HepG2 (cell line): ENCODE data around the gene GLI3. TPM values are rescaled to one million over a fixed set of nuclear protein-coding genes. Genes with fewer than 3 reads are reported as not detected.

ENCODE experiments used
- ATAC-seq: fragments of 200-7000 bp; cut with Tn5 transposase; 3 replicates; pipeline ENCODE4 v1.9.1; 2020; ENCODE audit warnings: mild to moderate bottlenecking, moderate library complexity
- BruUV-seq: library from RNA; stranded (reverse); fragments of 400-500 nt; replicated peaks from 2 replicates; lab custom pipeline; 2021; lab: Mats Ljungman, UMichigan
- CTCF ChIA-PET: fragments of 300-600 bp; formaldehyde crosslinking; extraction: SDS; loops from one replicate; lab custom pipeline; 2021; ENCODE audit warnings: low total read pairs, inconsistent platforms, low intra/inter-chr PET ratio; lab: Yijun Ruan, JAX
- POLR2A ChIA-PET: fragments of 350-600 bp; sonication (Branson Sonifier 250); formaldehyde crosslinking; loops from one replicate; lab custom pipeline; 2020; ENCODE audit warnings: antibody characterized with exemption, inconsistent platforms; lab: Yijun Ruan, JAX
- DNase-seq: peaks from one replicate; pipeline ENCODE4 v3.0.0-alpha.2; 2015; ENCODE audit warnings: low spot score
- FAIRE-seq: peaks from 3 replicates; lab custom pipeline; 2011; peaks lifted over from hg19 to GRCh38; lab: Jason Lieb, UNC
- H2AFZ ChIP-seq: one replicate; pipeline ENCODE4 v1.6.1; 2011; ENCODE audit warnings: low read length, inconsistent platforms
- H3K27ac ChIP-seq: fragments of 300-600 bp; 3 replicates; pipeline ENCODE4 v1.8.0; 2011; ENCODE audit warnings: mixed run types, mild to moderate bottlenecking, mixed read lengths, low read length, inconsistent platforms; ENCODE audit not compliant: insufficient read depth; ENCODE audit errors: extremely low read length
- H3K27me3 ChIP-seq, 2 experiments: fragments of 200-600 bp in 1 of 2; 2 replicates in 1 of 2; 3 replicates in 1 of 2; pipeline versions ENCODE4 v1.6.0 to v1.8.0; 2011; ENCODE audit warnings: low read length in 2 of 2, mild to moderate bottlenecking in 2 of 2, moderate library complexity in 2 of 2, inconsistent platforms in 1 of 2; ENCODE audit not compliant: insufficient read depth in 2 of 2, control insufficient read depth in 1 of 2
- H3K36me3 ChIP-seq, 2 experiments: fragments of 200-600 bp in 1 of 2; replicated peaks in 1 of 2; 2 replicates in 1 of 2; 3 replicates in 1 of 2; pipeline versions ENCODE4 v1.5.1 to v1.8.0; 2011; ENCODE audit warnings: low read length in 2 of 2, inconsistent platforms in 1 of 2; ENCODE audit not compliant: insufficient read depth in 2 of 2, control insufficient read depth in 1 of 2
- H3K4me1 ChIP-seq: 2 replicates; pipeline ENCODE4 v1.5.1; 2012; ENCODE audit warnings: low read length, inconsistent platforms; ENCODE audit not compliant: insufficient read depth
- H3K4me2 ChIP-seq: 2 replicates; pipeline ENCODE4 v1.6.0; 2011; ENCODE audit warnings: low read depth, low read length, inconsistent platforms
- H3K4me3 ChIP-seq, 3 experiments: fragments of 200-600 bp in 1 of 3; sonication (generic), shearing (Covaris generic) in 1 of 3; replicated peaks in 1 of 3; 2 replicates each; pipeline ENCODE4 v1.5.1; 2011 to 2016; ENCODE audit warnings: low read length in 3 of 3, inconsistent platforms in 2 of 3, low read depth in 2 of 3, mild to moderate bottlenecking in 2 of 3, control low read depth in 1 of 3, mixed read lengths in 1 of 3; ENCODE audit not compliant: insufficient read depth in 1 of 3
- H3K79me2 ChIP-seq: one replicate; pipeline ENCODE4 v1.6.1; 2011; ENCODE audit warnings: low read length, inconsistent platforms; ENCODE audit not compliant: insufficient read depth
- H3K9ac ChIP-seq: 2 replicates; pipeline ENCODE4 v1.6.0; 2011; ENCODE audit warnings: mild to moderate bottlenecking, low read depth, low read length, inconsistent platforms; ENCODE audit not compliant: insufficient read depth
- H3K9me3 ChIP-seq: 2 replicates; pipeline ENCODE4 v1.5.1; 2012; ENCODE audit warnings: mild to moderate bottlenecking, low read length
- H4K20me1 ChIP-seq: 2 replicates; pipeline ENCODE4 v1.6.0; 2011; ENCODE audit warnings: inconsistent platforms, mild to moderate bottlenecking, low read length, moderate library complexity; ENCODE audit not compliant: insufficient read depth
- ARNT ChIP-seq: fragments of 450-650 bp; IDR thresholded peaks from 2 replicates; pipeline ENCODE4 v1.6.1; 2017
- HNRNPK ChIP-seq: fragments of 200-400 bp; formaldehyde crosslinking; IDR thresholded peaks from 2 replicates; pipeline ENCODE4 v1.6.1; 2018; ENCODE audit warnings: low read length, low read depth, moderate library complexity, mild to moderate bottlenecking; ENCODE audit not compliant: poor library complexity, severe bottlenecking
- MTA3 ChIP-seq: sonication (generic); formaldehyde crosslinking; IDR thresholded peaks from 2 replicates; pipeline ENCODE4 v1.4.0; 2020; ENCODE audit warnings: missing genetic modification reagents
- MYC ChIP-seq: sonication (generic); formaldehyde crosslinking; IDR thresholded peaks from 2 replicates; pipeline ENCODE4 v1.9.0; 2021; ENCODE audit warnings: missing genetic modification reagents, borderline replicate concordance
- PAX8 ChIP-seq: sonication (generic); formaldehyde crosslinking; IDR thresholded peaks from 2 replicates; pipeline ENCODE4 v1.8.0; 2022; ENCODE audit warnings: mild to moderate bottlenecking, missing genetic modification reagents, borderline replicate concordance
- POLR2AphosphoS2 ChIP-seq: IDR thresholded peaks from 2 replicates; pipeline ENCODE4 v1.6.1; 2011; ENCODE audit warnings: low read depth, low read length, improper control_type of control experiment
- RXRB ChIP-seq: IDR thresholded peaks from 2 replicates; pipeline ENCODE4 v1.6.1; 2016; ENCODE audit warnings: borderline replicate concordance, missing genetic modification reagents, missing compliant biosample characterization
- SKI ChIP-seq: fragments of 450-650 bp; IDR thresholded peaks from one replicate; pipeline ENCODE4 v1.6.1; 2018; ENCODE audit warnings: mild to moderate bottlenecking; ENCODE audit not compliant: partially characterized antibody
- SMARCC2 ChIP-seq: fragments of 450-650 bp; IDR thresholded peaks from 2 replicates; pipeline ENCODE4 v1.6.1; 2017; ENCODE audit warnings: antibody characterized with exemption, mild to moderate bottlenecking
- U2AF2 ChIP-seq: fragments of 200-400 bp; formaldehyde crosslinking; IDR thresholded peaks from 2 replicates; pipeline ENCODE4 v1.6.1; 2017; ENCODE audit warnings: low read depth, mild to moderate bottlenecking, low read length
- ZNF10 ChIP-seq: sonication (generic); formaldehyde crosslinking; IDR thresholded peaks from 2 replicates; pipeline ENCODE4 v1.4.0; 2020; ENCODE audit warnings: mild to moderate bottlenecking, low read depth, missing genetic modification reagents, borderline replicate concordance
- ZNF383 ChIP-seq: sonication (generic); formaldehyde crosslinking; IDR thresholded peaks from 2 replicates; pipeline ENCODE4 v1.4.0; 2020; ENCODE audit warnings: missing genetic modification reagents, mild to moderate bottlenecking, borderline replicate concordance
- ZNF790 ChIP-seq: sonication (generic); formaldehyde crosslinking; IDR thresholded peaks from 2 replicates; pipeline ENCODE4 v1.8.0; 2022; ENCODE audit warnings: missing genetic modification reagents, mild to moderate bottlenecking, borderline replicate concordance
- ZSCAN20 ChIP-seq: sonication (generic); formaldehyde crosslinking; IDR thresholded peaks from 2 replicates; pipeline ENCODE4 v1.4.0; 2020; ENCODE audit warnings: missing genetic modification reagents, mild to moderate bottlenecking, borderline replicate concordance
- WGBS: methylation state at CpG from one replicate; pipeline ENCODE4 v1.1.6; 2017; ENCODE audit warnings: low lambda C conversion rate; 5-methylcytosine and 5-hydroxymethylcytosine counted together
- in situ Hi-C: cut with HindIII; loops from 2 replicates; pipeline ENCODE4 v1.10.0; 2017; ENCODE audit warnings: low pct_unique_long_range_greater_than_20kb; ENCODE audit not compliant: extremely low pct_ligation_motif_present
- intact Hi-C: fragments of 100-400 bp; cut with micrococcal nuclease; formaldehyde crosslinking; loops from one replicate; pipeline ENCODE4 v1.10.0; 2022; ENCODE audit not compliant: unreplicated experiment
- polyA plus RNA-seq, 8 experiments: library from polyadenylated mRNA; depleted of rRNA in 3 of 8; stranded (reverse) in 7 of 8; unstranded in 1 of 8; fragments of >200 nt; fragmentation: Illumina TruSeq in 4 of 8; extraction: Trizol in 4 of 8; gene quantifications; 2 replicates each; pipeline versions ENCODE4 v1.2.1 to v1.2.3, GENCODE V29; 2011 to 2016; ENCODE audit warnings: low read depth in 4 of 8, missing spikeins in 1 of 8, mixed read lengths in 1 of 8; ENCODE audit not compliant: insufficient read depth in 1 of 8
- total RNA-seq, 5 experiments: library from RNA; depleted of rRNA; stranded (reverse); fragments of >200 nt; fragmentation: Illumina TruSeq; extraction: Trizol; gene quantifications; 2 replicates each; pipeline ENCODE4 v1.2.3, GENCODE V29; 2016; ENCODE audit warnings: low read depth in 1 of 5
- TF ChIP-seq, protein P1 (sequence below): fragments of 450-650 bp; IDR thresholded peaks from 2 replicates; pipeline ENCODE4 v1.6.1; 2016
- TF ChIP-seq, protein P2 (sequence below): sonication (generic); formaldehyde crosslinking; IDR thresholded peaks from 2 replicates; pipeline ENCODE4 v1.8.0; 2022; ENCODE audit warnings: mild to moderate bottlenecking, missing genetic modification reagents, borderline replicate concordance
- TF ChIP-seq, protein P3 (sequence below): sonication (generic); formaldehyde crosslinking; IDR thresholded peaks from 2 replicates; pipeline ENCODE4 v1.4.0; 2020; ENCODE audit warnings: missing genetic modification reagents

Gene GLI3
- total and polyA plus RNA-seq, 2 of the 13 experiments (the other 11 are each of a cell fraction or from before 2014, with no cell fraction given): not detected

DNA sequence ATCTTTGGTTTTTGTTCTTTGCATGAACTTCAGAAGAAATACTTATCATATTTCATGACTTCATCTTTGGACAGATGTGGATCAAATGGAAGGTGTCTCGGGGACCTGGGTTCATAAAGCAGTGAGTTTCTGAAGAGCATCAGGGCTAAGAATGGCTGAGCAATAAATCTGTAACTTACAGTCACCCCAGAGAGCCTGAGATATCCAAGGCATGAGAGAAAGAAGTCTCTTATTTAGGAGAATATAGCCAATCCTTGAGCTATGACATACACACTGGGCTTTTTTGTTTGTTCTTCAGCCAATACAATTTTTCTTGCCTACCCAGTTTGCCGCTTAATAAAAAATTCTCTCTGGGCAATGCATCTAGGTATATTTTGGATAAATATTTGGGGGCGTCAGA lies 281.6 kb downstream of the GLI3 start:
- H3K9me3 ChIP-seq: no peaks in the 10 kb centered on the region
- peaks cover 2 to 34% of the 10 kb centered on the region in 2 experiments; a peak in 2 of 5 replicates for H3K27me3 ChIP-seq
- no peak overlapping the region for H2AFZ ChIP-seq
- DNase-seq (no peak), FAIRE-seq (no peak), ATAC-seq (no peak)
- ChIA-PET POLR2A (interaction anchor here (0.8 kb wide), 1 partner anchor 12 kb away, joined by 3 read pairs; no protein-coding TSS in a partner anchor), CTCF (no interaction called here)
- in situ Hi-C loops: no loop called here
- H3K79me2 ChIP-seq: no peaks in the 10 kb centered on the region
- TF ChIP-seq ZSCAN20 (CRISPR knock-in tag) (no peak), ZNF10 (no peak)
- TF ChIP-seq, protein P1, sequence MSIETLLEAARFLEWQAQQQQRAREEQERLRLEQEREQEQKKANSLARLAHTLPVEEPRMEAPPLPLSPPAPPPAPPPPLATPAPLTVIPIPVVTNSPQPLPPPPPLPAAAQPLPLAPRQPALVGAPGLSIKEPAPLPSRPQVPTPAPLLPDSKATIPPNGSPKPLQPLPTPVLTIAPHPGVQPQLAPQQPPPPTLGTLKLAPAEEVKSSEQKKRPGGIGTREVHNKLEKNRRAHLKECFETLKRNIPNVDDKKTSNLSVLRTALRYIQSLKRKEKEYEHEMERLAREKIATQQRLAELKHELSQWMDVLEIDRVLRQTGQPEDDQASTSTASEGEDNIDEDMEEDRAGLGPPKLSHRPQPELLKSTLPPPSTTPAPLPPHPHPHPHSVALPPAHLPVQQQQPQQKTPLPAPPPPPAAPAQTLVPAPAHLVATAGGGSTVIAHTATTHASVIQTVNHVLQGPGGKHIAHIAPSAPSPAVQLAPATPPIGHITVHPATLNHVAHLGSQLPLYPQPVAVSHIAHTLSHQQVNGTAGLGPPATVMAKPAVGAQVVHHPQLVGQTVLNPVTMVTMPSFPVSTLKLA: no peak
- no peak overlapping the region for H3K4me3 ChIP-seq
- 7% methylated on average over 3 of the region's 3 CpGs for WGBS
- H3K9ac ChIP-seq: no peak overlapping the region
- H3K4me2 ChIP-seq: no peak overlapping the region
- no peaks in the 10 kb centered on the region for H3K4me1 ChIP-seq
- H3K27ac ChIP-seq: no peak overlapping the region
- intact Hi-C loops: no loop called here
- no peaks in the 10 kb centered on the region for H4K20me1 ChIP-seq
- no TSS peak for BruUV-seq
- H3K36me3 ChIP-seq: no peaks in the 10 kb centered on the region

DNA sequence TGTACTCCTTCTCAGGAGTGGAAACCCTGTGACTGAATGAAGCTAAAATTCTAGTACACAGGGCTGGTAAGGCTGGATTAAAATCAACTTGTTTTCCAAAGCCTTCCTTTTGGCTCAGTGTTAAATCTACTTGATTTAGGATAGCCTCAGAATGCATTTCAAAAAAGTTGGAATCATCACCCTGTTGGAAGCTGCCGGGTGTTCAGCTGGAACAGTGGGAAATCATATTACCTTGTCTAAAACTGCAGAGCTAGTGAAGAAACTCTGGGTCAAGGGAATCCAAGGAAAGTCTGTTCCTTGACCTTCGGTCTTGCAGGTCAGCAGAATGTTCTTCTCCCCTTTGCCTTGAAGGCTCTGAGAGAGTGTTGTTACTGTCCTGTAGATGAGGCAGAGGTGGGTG lies 282.0 kb downstream of the GLI3 start:
- H3K4me1 ChIP-seq: no peaks in the 10 kb centered on the region
- no peaks in the 10 kb centered on the region for H3K79me2 ChIP-seq
- 0% methylated on average over 2 of the region's 2 CpGs for WGBS
- no peak for ATAC-seq
- in situ Hi-C loops: no loop called here
- no peak overlapping the region for H3K9ac ChIP-seq
- no peak for FAIRE-seq
- intact Hi-C loops: no loop called here
- H3K4me3 ChIP-seq: no peak overlapping the region
- CTCF ChIA-PET: no interaction called here
- peaks cover 2 to 34% of the 10 kb centered on the region in 2 experiments; a peak in 2 of 5 replicates for H3K27me3 ChIP-seq
- no peaks in the 10 kb centered on the region for H3K36me3 ChIP-seq
- no peak overlapping the region for H3K27ac ChIP-seq
- POLR2A ChIA-PET: interaction anchor here (0.8 kb wide), 1 partner anchor 12 kb away, joined by 3 read pairs; no protein-coding TSS in a partner anchor
- BruUV-seq: no TSS peak
- H4K20me1 ChIP-seq: no peaks in the 10 kb centered on the region
- H3K9me3 ChIP-seq: no peaks in the 10 kb centered on the region
- no peak overlapping the region for H3K4me2 ChIP-seq
- no peak for DNase-seq
- H2AFZ ChIP-seq: no peak overlapping the region
- TF ChIP-seq, protein P2, sequence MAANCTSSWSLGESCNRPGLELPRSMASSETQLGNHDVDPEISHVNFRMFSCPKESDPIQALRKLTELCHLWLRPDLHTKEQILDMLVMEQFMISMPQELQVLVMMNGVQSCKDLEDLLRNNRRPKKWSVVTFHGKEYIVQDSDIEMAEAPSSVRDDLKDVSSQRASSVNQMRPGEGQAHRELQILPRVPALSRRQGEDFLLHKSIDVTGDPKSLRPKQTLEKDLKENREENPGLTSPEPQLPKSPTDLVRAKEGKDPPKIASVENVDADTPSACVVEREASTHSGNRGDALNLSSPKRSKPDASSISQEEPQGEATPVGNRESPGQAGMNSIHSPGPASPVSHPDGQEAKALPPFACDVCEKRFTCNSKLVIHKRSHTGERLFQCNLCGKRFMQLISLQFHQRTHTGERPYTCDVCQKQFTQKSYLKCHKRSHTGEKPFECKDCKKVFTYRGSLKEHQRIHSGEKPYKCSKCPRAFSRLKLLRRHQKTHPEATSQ (CRISPR knock-in tag): no peak
- TF ChIP-seq, protein P3, sequence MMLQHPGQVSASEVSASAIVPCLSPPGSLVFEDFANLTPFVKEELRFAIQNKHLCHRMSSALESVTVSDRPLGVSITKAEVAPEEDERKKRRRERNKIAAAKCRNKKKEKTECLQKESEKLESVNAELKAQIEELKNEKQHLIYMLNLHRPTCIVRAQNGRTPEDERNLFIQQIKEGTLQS: no peak
- no peak for TF ChIP-seq SMARCC2
- no peak for TF ChIP-seq U2AF2
- no peak for TF ChIP-seq ARNT
- no peak for TF ChIP-seq HNRNPK
- TF ChIP-seq POLR2AphosphoS2: no peak
- no peak for TF ChIP-seq ZNF383 (CRISPR knock-in tag)
- TF ChIP-seq MTA3 (CRISPR knock-in tag): no peak
- TF ChIP-seq SKI: no peak
- TF ChIP-seq MYC (CRISPR knock-in tag): no peak
- TF ChIP-seq RXRB (CRISPR knock-in tag): no peak
- no peak for TF ChIP-seq ZNF790 (CRISPR knock-in tag)
- no peak for TF ChIP-seq PAX8 (CRISPR knock-in tag)
